Middle frontal gyrus (tissue), 1 donor: ENCODE measurements around the gene VHLL.

Experiments
- DNase-seq: peaks from one replicate; pipeline ENCODE4 v3.0.0-alpha.2; 2015; ENCODE audit warnings: low spot score; ENCODE audit errors: extremely low spot score

Gene VHLL

DNA sequence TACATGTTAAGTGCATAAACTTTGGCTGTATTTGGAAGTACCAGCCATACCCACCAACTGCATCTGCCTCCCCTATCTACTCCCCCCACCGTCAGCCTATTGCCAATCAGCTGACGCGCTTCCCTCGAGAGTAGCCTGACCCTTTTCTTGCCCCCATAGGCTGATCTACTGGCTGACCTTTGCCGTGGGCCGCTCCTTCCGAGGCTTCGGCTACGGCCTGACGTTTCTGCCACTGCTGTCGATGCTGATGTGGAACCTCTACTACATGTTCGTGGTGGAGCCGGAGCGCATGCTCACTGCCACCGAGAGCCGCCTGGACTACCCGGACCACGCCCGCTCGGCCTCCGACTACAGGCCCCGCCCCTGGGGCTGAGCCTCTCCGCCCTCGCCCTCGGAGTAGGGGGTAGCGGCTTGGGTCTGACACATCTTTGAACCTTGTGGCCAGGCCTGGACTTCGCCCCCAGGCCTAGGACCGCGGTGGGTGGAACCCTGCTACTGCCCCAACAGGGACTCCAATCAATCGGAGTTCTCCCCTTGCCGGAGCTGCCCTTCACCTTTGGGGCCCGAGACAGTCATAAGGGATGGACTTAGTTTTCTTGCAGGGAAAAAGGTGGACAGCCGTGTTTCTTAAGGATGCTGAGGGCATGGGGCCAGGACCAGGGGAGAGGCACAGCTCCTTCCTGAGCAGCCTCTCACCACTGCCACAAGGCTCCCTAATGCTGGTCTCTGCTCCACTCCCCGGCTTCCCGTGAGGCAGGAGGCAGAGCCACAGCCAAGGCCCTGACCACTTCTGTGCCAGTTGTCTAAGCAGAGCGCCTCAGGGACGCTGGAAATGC, 7.7 kb downstream of the VHLL start:
- peak; percentile 53 for DNase-seq

DNA sequence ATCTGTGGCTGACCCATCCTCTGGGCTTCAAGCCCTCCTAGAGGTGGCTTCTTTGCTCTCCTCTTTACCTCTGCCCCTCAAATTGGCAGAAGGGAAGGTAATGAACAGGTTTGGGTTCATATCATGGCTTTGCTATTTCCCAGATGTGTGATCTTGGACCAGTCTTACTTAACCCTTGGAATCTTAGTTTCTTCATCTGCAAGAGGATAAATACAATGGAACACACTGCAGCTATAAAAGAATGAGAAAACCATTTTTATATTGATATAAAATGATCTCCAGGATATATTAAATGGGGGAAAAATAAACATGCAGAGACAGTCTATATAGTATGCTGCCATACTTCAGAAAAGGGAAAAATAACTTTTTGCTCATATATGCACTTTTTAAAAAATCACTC, 9.2 kb downstream of the VHLL start:
- no peak for DNase-seq

GRCh38 chr1:156286061-156286460, 13.0 kb downstream of the VHLL start:
- DNase-seq: no peak

- no peak for DNase-seq
These were observed 13.7 kb downstream of the VHLL start for GRCh38 chr1:156285437-156285836.

DNA sequence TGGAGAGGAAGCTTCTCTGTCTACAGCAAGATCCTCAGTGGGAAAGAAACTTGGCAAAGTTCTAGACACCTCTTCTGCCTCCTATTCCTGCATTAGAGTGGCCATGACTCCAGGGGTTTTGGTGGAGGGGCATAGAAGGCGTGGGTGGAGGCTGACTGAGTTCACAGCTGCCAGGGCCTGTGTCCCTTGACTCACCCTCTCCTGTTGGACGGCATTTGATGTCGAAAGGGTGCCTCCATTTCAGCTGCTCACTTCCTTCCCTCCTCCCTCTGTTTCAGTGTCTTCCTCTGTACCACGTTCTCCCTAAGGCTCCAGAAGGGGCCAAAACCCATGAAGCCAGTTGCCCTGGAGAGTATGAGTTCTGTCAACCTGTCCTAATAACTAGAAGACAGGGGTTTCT, 14.3 kb downstream of the VHLL start:
- no peak for DNase-seq

DNA sequence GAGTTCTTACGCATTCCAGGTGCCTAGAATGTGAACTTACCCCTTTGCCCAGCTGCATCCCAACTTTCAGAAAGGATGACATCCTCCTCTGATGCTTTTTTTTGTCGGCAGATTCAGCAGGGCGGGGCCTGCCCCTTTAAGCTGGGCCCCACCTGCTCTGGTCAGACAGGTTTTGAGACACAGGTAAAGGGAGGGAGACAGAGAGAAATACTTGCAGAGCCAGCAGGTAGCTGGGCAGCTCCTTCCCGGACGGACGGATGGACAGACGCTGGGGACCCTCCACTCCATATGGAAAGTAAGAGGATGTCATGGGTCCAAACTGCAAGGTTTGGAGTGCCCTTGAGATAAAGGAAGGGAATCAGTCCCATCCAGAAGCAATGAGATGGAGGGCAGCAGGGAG, 15.0 kb downstream of the VHLL start, which contains the start of gene TMEM79:
Gene TMEM79 (plus strand): TSS at position 214 of the 400 bp plus-strand sequence. CDS start 902 bp downstream, outside the sequence.
- no peak for DNase-seq

- no peak for DNase-seq
These were observed 15.6 kb downstream of the VHLL start for GRCh38 chr1:156283521-156283920.

DNA sequence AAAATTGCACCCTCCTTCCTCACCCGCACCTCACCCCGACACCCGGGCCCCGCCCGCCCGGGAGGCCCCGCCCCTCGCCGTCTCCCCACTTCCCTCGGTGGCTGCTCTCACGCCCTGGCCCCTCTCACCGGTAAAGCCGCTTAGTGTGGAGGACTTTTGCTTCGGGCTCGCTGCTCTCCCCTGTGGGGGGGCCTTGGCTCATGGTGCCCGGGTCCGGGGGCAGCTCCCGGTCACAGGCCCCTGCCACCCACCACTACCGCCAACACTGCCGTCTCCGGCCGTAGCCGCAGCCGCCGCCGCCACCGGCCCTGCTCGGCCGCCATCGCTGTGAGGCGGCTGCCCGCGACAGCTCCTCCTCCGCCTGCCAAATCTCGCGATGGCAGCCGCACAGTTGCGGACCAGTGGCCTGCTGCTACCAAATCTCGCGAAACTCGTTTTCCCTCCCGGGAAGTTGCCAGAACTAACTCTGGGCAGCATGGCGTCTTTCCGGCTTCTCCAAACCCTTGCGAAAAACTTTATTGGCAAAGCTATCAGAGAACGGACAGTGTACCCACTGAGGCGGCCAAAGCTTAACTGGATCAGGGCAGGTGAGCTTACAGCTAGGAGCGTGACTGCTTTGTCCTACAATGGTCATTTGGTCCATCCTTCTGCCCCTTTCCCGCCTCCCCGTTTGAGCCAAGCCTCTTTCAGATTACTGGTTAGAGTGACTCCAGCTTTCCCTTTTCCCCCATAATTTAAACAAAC, 16.5 kb downstream of the VHLL start, which contains the start of gene SMG5:
Gene SMG5 (minus strand): TSS at position 347 of the 744 bp plus-strand sequence. CDS start 145 bp downstream, at position 202.
- peak; percentile 96 for DNase-seq

GRCh38 chr1:156281693-156282478, 17.2 kb downstream of the VHLL start:
- no peak for DNase-seq

DNA sequence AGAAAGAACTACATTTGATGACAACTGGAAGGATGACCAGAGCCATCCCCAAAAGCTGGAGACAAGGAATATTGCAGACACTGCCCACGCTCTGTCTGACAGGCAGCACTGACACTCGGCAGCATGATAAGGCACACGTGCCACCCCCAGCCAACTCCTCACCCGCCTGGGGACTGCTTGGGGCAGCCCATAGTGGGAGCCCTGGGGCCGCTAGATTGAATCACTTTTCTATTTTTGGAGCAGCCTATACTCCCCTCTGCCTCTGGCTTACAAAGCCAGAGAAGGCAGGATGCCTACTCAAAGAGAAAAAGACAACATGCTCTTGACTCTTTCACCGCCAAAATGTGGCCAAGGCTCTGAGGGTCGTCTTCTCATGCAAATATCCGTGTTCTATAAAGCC, 17.8 kb downstream of the VHLL start:
- DNase-seq: no peak

DNA sequence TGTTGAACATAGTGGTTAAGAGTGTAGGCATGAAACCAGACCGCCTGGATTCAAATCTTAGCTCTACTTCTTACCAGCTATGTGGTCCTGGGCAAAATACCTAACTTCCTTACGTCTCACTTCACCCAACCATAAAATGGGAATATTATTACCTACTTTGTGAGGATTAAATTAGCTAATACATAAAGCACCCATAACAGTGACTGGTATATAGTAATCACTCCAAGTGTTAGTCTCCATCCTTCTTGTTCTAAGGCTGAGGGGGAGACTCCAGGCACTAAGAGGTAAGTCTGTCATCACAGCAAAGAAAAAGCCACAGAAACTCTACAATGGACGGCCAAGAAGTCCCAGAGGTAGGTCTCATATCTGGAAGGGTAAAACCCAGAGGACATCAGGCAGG, 19.3 kb downstream of the VHLL start:
- DNase-seq: no peak

GRCh38 chr1:156276966-156277381, 22.1 kb downstream of the VHLL start:
- no peak for DNase-seq

DNA sequence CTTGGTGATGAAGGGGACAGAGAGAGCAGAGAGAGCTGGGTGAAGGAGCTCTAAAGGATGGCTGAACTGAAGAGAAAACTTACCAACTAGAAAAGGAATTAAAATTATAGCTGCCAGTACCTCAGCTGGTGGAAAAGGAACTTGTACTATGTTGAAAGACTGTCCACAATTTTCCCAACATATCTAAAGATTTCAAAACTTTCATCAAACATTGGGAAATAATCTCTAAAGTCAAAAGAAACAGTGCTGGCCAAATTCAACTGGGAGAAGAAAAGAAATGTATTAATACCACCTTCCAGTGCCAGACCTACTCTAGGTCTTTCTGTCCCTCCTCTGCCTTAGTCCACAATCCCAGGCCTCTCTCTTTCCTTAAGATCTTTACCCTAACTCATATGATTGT, 22.6 kb downstream of the VHLL start:
- no peak for DNase-seq

DNA sequence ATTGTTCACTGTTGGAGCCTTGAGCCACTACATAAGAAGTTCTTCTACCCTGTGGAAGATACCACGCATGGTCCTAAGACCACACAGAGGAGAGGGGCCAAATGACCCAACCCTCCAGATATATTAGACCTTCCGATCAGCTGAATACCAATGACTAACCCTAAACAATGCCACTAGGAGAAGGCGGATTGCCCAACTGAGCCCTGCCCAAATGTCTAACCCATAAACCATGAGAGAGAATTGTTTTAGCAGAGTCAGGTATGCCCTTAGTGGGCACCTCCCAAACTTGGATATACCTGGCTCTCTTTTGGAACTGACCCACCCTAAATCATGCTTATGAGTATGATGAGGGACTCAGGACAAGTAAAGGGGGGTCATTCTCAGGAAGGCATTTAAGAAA, 28.8 kb downstream of the VHLL start:
- DNase-seq: no peak

DNA sequence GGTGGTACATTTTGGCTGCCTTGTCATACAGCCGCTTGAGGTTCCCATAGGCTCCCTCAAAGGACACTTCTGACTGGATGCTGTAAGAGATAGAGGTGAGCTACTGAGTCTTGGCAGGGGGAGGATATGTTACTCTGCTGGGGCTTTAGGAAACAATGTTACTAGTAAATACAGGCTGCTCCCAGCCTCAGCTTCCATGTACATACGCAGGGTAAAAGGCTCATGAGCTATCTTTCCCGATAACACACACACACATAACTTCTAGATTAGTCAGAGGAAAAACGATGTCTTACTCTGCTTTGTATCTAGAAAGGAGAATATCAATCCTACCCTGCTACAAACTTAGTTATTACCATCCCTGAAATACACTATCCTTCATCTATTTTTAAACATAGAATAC, 30.8 kb downstream of the VHLL start:
- DNase-seq: no peak

GRCh38 chr1:156266051-156266450, 33.1 kb downstream of the VHLL start:
- no peak for DNase-seq

- DNase-seq: no peak
These were observed 35.8 kb downstream of the VHLL start for GRCh38 chr1:156263288-156263655.

- DNase-seq: no peak
These were observed 36.4 kb downstream of the VHLL start for GRCh38 chr1:156262461-156263287.

GRCh38 chr1:156260896-156261295, 38.2 kb downstream of the VHLL start:
- no peak for DNase-seq

DNA sequence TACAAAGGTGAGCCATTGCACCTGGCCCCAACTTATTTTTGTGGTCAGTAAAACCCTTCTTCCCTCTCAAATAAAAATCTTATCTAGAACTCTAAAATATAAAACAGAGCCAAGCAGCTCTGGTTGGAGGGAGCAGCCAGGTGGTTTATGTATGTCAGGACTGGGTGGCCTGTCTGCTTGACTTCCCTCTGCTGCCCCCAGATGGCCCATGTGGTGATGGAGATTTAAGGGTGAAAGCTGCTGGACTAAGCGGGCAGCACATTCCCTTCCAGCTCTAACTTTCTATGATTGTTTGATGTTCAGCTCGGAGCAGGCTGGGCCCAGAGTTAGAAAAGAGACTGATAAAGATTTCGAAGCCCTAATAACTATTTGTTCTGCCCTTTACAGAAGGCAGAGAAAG, 39.3 kb downstream of the VHLL start:
- DNase-seq: no peak

DNA sequence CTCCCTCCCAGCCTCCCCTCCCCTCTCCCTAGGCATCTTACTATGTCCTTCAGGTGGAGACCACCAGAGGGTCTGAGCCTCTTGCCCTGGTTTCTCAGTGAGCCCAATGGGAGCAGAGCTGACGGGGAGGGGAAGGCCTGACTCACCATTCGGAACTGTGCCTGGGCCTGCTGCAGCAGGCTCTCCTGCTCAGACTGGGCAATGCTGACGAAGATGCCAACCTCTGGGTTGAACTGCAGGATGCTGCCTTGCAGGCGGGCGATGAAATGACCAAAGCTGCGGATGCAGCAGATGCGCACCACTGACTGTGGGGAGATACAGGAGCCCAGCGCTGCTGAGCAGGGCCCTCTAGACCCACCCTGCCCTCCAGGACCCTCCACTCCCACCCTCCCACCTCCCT, 40.2 kb downstream of the VHLL start:
- no peak for DNase-seq
